ENCODE measurements around the gene CD84.
"Not testable (repeated sequence)": the region's sequence is repeated elsewhere in the genome, so short reads cannot be mapped to it uniquely, and the experiment has no call there.

The CD84 gene

GRCh38 chr1:160504651-160505050 lies 74.6 kb downstream of the CD84 start:
- no peak for DNase-seq (ENCODE audit: low spot score)

GRCh38 chr1:160503087-160503486 lies 76.2 kb downstream of the CD84 start:
- no peak for DNase-seq (ENCODE audit: low spot score)

GRCh38 chr1:160500321-160500990 lies 78.8 kb downstream of the CD84 start:
- DNase-seq (ENCODE audit: low spot score), result no peak

GRCh38 chr1:160499631-160500030 lies 79.7 kb downstream of the CD84 start:
- no peak for DNase-seq (ENCODE audit: low spot score)

GRCh38 chr1:160498301-160499065 lies 80.8 kb downstream of the CD84 start:
- not testable (repeated sequence) for DNase-seq (ENCODE audit: low spot score)

GRCh38 chr1:160496334-160496733 lies 83.0 kb downstream of the CD84 start:
- no peak for DNase-seq (ENCODE audit: low spot score)

- no peak for DNase-seq (ENCODE audit: low spot score)
Observed at GRCh38 chr1:160494620-160495019, 84.7 kb downstream of the CD84 start.

GRCh38 chr1:160492617-160493016 lies 86.7 kb downstream of the CD84 start:
- DNase-seq (ENCODE audit: low spot score), result no peak

GRCh38 chr1:160491981-160492380 lies 87.3 kb downstream of the CD84 start:
- DNase-seq (ENCODE audit: low spot score), result no peak

All from ecto neural progenitor cell (in vitro differentiated cells).